ENCODE results near the gene GADD45G. TPM values are rescaled to one million over a fixed set of nuclear protein-coding genes. Genes with fewer than 3 reads are reported as not detected.

GADD45G gene
- total and polyA plus RNA-seq, 10 of the 15 experiments (the other 5 are each of a cell fraction or from before 2014, with no cell fraction given) = 0.07 to 1.00 (median 0.29) TPM; not detected in 4

DNA sequence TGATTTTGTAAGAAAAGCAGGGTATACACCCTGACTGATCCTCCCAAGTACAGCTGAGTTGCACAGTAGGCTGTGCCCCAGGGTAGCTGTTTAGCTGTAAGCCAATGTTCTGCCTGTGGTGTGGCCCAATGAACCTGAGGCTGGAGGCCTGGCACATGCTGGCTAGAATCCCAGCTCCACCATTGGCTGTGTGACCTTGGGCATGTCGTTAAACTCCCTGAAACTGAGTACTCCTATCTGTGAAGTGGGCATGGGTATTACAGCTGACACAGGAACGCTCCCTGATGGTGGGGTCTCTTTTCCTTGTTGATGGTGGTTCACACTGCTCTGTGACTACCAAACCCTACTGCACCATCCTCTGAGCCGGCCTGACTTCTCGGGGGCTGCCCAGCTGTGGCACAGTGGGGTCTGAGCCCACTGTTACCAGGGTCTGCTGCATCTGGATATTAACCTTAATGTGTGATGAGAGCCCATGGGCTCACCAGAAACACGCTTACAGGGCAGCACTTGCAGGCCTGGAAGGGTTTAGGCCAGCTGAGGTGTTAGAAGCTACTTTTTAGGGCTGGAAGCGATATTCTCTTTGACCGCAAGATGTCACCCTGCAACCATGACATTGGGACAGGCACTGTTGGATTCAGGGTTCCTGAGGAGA lies 7.0 kb upstream of the GADD45G start:
- intact Hi-C loops (cut with micrococcal nuclease; ENCODE audit: unreplicated experiment) = loop anchor here (1.0 to 10.0 kb wide), 2 partner anchors 504 to 1167 kb away; no protein-coding TSS in a partner anchor
- ChIA-PET POLR2A (interaction anchor here (1.4 kb wide), 1 partner anchor 502 kb away, joined by 4 read pairs; no protein-coding TSS in a partner anchor), SMC1A (ENCODE audit: uncharacterized antibody, unreplicated experiment) (interaction anchor here (0.6 to 3.5 kb wide), 33 partner anchors 17 to 1311 kb away, joined by 3 to 32 read pairs (median 3); no protein-coding TSS in a partner anchor), CTCF (interaction anchor here (0.6 to 10.1 kb wide), 70 partner anchors 9 to 1275 kb away, joined by 3 to 282 read pairs (median 4); no protein-coding TSS in a partner anchor), RAD21 (ENCODE audit: unreplicated experiment) (interaction anchor here (0.6 to 2.4 kb wide), 33 partner anchors 10 to 629 kb away, joined by 3 to 37 read pairs (median 4); no protein-coding TSS in a partner anchor)
- no TSS peak for BruUV-seq (replicated peaks)
- in situ Hi-C loops (cut with MboI) = loop anchor here (10.0 to 25.0 kb wide), 3 partner anchors 607 to 1264 kb away; no protein-coding TSS in a partner anchor
- H3K9ac ChIP-seq (ENCODE audit: control insufficient read depth, insufficient read depth, low read length) = no peak overlapping the region
- ATAC-seq = peak; percentile 72
- no peak overlapping the region for H2AFZ ChIP-seq (ENCODE audit: control insufficient read depth, low read depth, low read length)
- no peak overlapping the region for H3K27ac ChIP-seq (ENCODE audit: control insufficient read depth, insufficient read depth)
- H4K20me1 ChIP-seq (ENCODE audit: control insufficient read depth, insufficient read depth) = no peaks in the 10 kb centered on the region
- no peaks in the 10 kb centered on the region for H3K36me3 ChIP-seq (ENCODE audit: control insufficient read depth in 2 of 2, insufficient read depth in 2 of 2, low read length in 1 of 2)
- FAIRE-seq = peak; percentile 56
- peaks cover 5 to 6% of the 10 kb centered on the region in 2 experiments for H3K27me3 ChIP-seq (replicated peaks in 1 of 2; ENCODE audit: control insufficient read depth in 2 of 2, insufficient read depth in 2 of 2, low read length in 1 of 2)
- no peaks in the 10 kb centered on the region for H3K79me2 ChIP-seq (ENCODE audit: control insufficient read depth, insufficient read depth, low read length)
- H3K4me3 ChIP-seq = no peak overlapping the region
- H3K4me2 ChIP-seq (ENCODE audit: control insufficient read depth, insufficient read depth) = no peak overlapping the region
- no peaks in the 10 kb centered on the region for H3K4me1 ChIP-seq (ENCODE audit: control insufficient read depth, insufficient read depth, low read length)
- WGBS (ENCODE audit: insufficient coverage, insufficient replicate concordance, low lambda C conversion rate, missing lambda C conversion rate) = 18% methylated on average over 7 of the region's 7 CpGs
- no peak for DNase-seq (ENCODE audit: low read depth, low spot score)
- no peaks in the 10 kb centered on the region for H3K9me3 ChIP-seq (replicated peaks; ENCODE audit: control insufficient read depth, insufficient read depth, low read length)
- TF ChIP-seq SIX5 (IDR thresholded peaks at IDR 0.05; ENCODE audit: low read depth, low read length, severe bottlenecking) (no peak), RB1 (IDR thresholded peaks at IDR 0.05; ENCODE audit: borderline replicate concordance) (0 out of 2 replicates have a peak, but pooled peaks have one; percentile 58), CREB1 (IDR thresholded peaks at IDR 0.05; ENCODE audit: low read depth) (no peak), TCF3 (IDR thresholded peaks at IDR 0.05; ENCODE audit: borderline replicate concordance, insufficient read depth, low read depth, low read length) (no peak), CREM (IDR thresholded peaks at IDR 0.05; ENCODE audit: low read depth) (no peak), CEBPZ (IDR thresholded peaks at IDR 0.05; ENCODE audit: low read depth, low read length) (no peak), NBN (IDR thresholded peaks at IDR 0.05) (no peak), RCOR1 (conservative IDR thresholded peaks at IDR 0.05; ENCODE audit: low read depth, low read length) (no peak), SMC3 (IDR thresholded peaks at IDR 0.05; ENCODE audit: borderline replicate concordance, low read length) (peak; percentile 89), YY1 (IDR thresholded peaks at IDR 0.05; ENCODE audit: low read depth, low read length) (no peak), EZH2 (IDR thresholded peaks at IDR 0.05; ENCODE audit: borderline replicate concordance, control insufficient read depth, low read depth, low read length) (no peak), USF2 (IDR thresholded peaks at IDR 0.05; ENCODE audit: borderline replicate concordance, low read depth, low read length) (no peak), BRCA1 (IDR thresholded peaks at IDR 0.05; ENCODE audit: low read depth, low read length) (no peak), SRF (IDR thresholded peaks at IDR 0.05; ENCODE audit: low read depth in 2 of 2, low read length in 2 of 2) (no peak), IRF5 (IDR thresholded peaks at IDR 0.05; ENCODE audit: borderline replicate concordance) (no peak)
- TF ChIP-seq, protein P1, sequence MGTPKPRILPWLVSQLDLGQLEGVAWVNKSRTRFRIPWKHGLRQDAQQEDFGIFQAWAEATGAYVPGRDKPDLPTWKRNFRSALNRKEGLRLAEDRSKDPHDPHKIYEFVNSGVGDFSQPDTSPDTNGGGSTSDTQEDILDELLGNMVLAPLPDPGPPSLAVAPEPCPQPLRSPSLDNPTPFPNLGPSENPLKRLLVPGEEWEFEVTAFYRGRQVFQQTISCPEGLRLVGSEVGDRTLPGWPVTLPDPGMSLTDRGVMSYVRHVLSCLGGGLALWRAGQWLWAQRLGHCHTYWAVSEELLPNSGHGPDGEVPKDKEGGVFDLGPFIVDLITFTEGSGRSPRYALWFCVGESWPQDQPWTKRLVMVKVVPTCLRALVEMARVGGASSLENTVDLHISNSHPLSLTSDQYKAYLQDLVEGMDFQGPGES (IDR thresholded peaks at IDR 0.05) = no peak

Data from GM12878 (cell line).